ENCODE measurements around the gene ARID2. TPM values are rescaled to one million over a fixed set of nuclear protein-coding genes. Genes with fewer than 3 reads are reported as not detected.
A peak's percentile ranks its signal among the peaks of the same experiment; 100 is the strongest.

ARID2 gene
- total and polyA plus RNA-seq, 4 donors: 1.8 to 17.8 (median 13.2) TPM

GRCh38 chr12:45732250-45732649, 2.7 kb downstream of the ARID2 start:
- Histone ChIP-seq H3K9ac (ENCODE audit: low read depth in 1 of 2, low read length in 2 of 2) (peak overlapping the region; percentile 44 to 60), H3K4me1 (ENCODE audit: control insufficient read depth in 4 of 4, insufficient read depth in 4 of 4, low read length in 3 of 4) (peaks cover 1 to 23% (median 10%) of the 10 kb centered on the region in 4 donors), H3K27ac (ENCODE audit: low read depth in 1 of 2, low read length in 2 of 2) (peak overlapping the region in 1 of 2 donors; percentile 35), H3K9me3 (ENCODE audit: control insufficient read depth in 4 of 4, low read length in 3 of 4) (no peaks in the 10 kb centered on the region), H3K36me3 (ENCODE audit: control insufficient read depth in 4 of 4, insufficient read depth in 3 of 4, low read depth in 1 of 4, low read length in 3 of 4) (peaks cover 0 to 4% (median 0%) of the 10 kb centered on the region in 4 donors), H3K4me3 (ENCODE audit: low read depth in 1 of 3, low read length in 3 of 3) (no peak overlapping the region), H3K27me3 (ENCODE audit: control insufficient read depth in 4 of 4, insufficient read depth in 4 of 4, low read length in 3 of 4) (no peaks in the 10 kb centered on the region)
- no peak for DNase-seq (ENCODE audit: low spot score)
- TF ChIP-seq HNF4A (conservative IDR thresholded peaks at IDR 0.05): no peak
- no peak for TF ChIP-seq RXRA (IDR thresholded peaks at IDR 0.05)
- TF ChIP-seq RAD21 (IDR thresholded peaks at IDR 0.05): no peak
- no peak for TF ChIP-seq HNF4G (IDR thresholded peaks at IDR 0.05)
- TF ChIP-seq ATF3 (IDR thresholded peaks at IDR 0.05): no peak
- TF ChIP-seq TAF1 (conservative IDR thresholded peaks at IDR 0.05): no peak
- no peak for TF ChIP-seq EGR1 (IDR thresholded peaks at IDR 0.05; ENCODE audit: low read depth in 2 of 2)
- no peak for TF ChIP-seq REST (IDR thresholded peaks at IDR 0.05)
- no peak for TF ChIP-seq FOXA1 (IDR thresholded peaks at IDR 0.05)
- TF ChIP-seq GABPA (IDR thresholded peaks at IDR 0.05 in 1 of 2, conservative IDR thresholded peaks at IDR 0.05 in 1 of 2): no peak
- TF ChIP-seq FOXA2 (IDR thresholded peaks at IDR 0.05): no peak
- TF ChIP-seq CTCF (IDR thresholded peaks at IDR 0.05; ENCODE audit: low read depth, low read length, missing input control): no peak
- no peak for TF ChIP-seq SP1 (IDR thresholded peaks at IDR 0.05)
- 29% methylated on average over 5 of the region's 5 CpGs for WGBS

GRCh38 chr12:45732936-45733335, 3.4 kb downstream of the ARID2 start:
- no peak for DNase-seq (ENCODE audit: low spot score)
- no peak for TF ChIP-seq FOXA1 (IDR thresholded peaks at IDR 0.05)
- TF ChIP-seq YY1 (IDR thresholded peaks at IDR 0.05): no peak
- TF ChIP-seq CTCF (IDR thresholded peaks at IDR 0.05; ENCODE audit: low read depth, low read length, missing input control): no peak
- TF ChIP-seq FOXA2 (IDR thresholded peaks at IDR 0.05): no peak
- no peak for TF ChIP-seq SP1 (IDR thresholded peaks at IDR 0.05)
- TF ChIP-seq HNF4A (conservative IDR thresholded peaks at IDR 0.05): no peak
- no peak for TF ChIP-seq HNF4G (IDR thresholded peaks at IDR 0.05)
- no peak for TF ChIP-seq REST (IDR thresholded peaks at IDR 0.05)
- no peak for TF ChIP-seq TAF1 (conservative IDR thresholded peaks at IDR 0.05)
- TF ChIP-seq NR2F2 (IDR thresholded peaks at IDR 0.05): no peak
- no peak for TF ChIP-seq MAX (IDR thresholded peaks at IDR 0.05)
- TF ChIP-seq GABPA (IDR thresholded peaks at IDR 0.05 in 1 of 2, conservative IDR thresholded peaks at IDR 0.05 in 1 of 2): no peak
- no peak for TF ChIP-seq ZBTB33 (IDR thresholded peaks at IDR 0.05)
- no peaks in the 10 kb centered on the region for H3K9me3 ChIP-seq (ENCODE audit: control insufficient read depth in 4 of 4, low read length in 3 of 4)
- H3K4me3 ChIP-seq (ENCODE audit: low read depth in 1 of 3, low read length in 3 of 3): no peak overlapping the region
- H3K27ac ChIP-seq (ENCODE audit: low read depth in 1 of 2, low read length in 2 of 2): no peak overlapping the region
- H3K4me1 ChIP-seq (ENCODE audit: control insufficient read depth in 4 of 4, insufficient read depth in 4 of 4, low read length in 3 of 4): peaks cover 1 to 23% (median 10%) of the 10 kb centered on the region in 4 donors
- H3K27me3 ChIP-seq (ENCODE audit: control insufficient read depth in 4 of 4, insufficient read depth in 4 of 4, low read length in 3 of 4): no peaks in the 10 kb centered on the region
- H3K9ac ChIP-seq (ENCODE audit: low read depth in 1 of 2, low read length in 2 of 2): peak overlapping the region in 1 of 2 donors; percentile 60
- H3K36me3 ChIP-seq (ENCODE audit: control insufficient read depth in 4 of 4, insufficient read depth in 3 of 4, low read depth in 1 of 4, low read length in 3 of 4): peaks cover 0 to 4% (median 0%) of the 10 kb centered on the region in 4 donors
